Activated T-helper 1 cell treated with Interleukin-2 at 50 U/mL for 16 hours (primary cell): ENCODE measurements around the gene PLXNA2.

Experiments used
- DNase-seq: peaks from one replicate; pipeline ENCODE4 v3.0.0-alpha.2; 2020; ENCODE audit warnings: low read depth

The PLXNA2 gene

GRCh38 chr1:208268541-208269337 lies 24.6 kb upstream of the PLXNA2 start:
- no peak for DNase-seq

- no peak for DNase-seq
These were observed 21.3 kb upstream of the PLXNA2 start for GRCh38 chr1:208265525-208265924.

- no peak for DNase-seq
These were observed 20.9 kb upstream of the PLXNA2 start for GRCh38 chr1:208265122-208265469.

- DNase-seq, result no peak
These were observed 20.4 kb upstream of the PLXNA2 start for GRCh38 chr1:208264469-208265121.

GRCh38 chr1:208261874-208262273 lies 17.7 kb upstream of the PLXNA2 start:
- DNase-seq, result no peak

- no peak for DNase-seq
These were observed 14.1 kb upstream of the PLXNA2 start for GRCh38 chr1:208258277-208258676.

GRCh38 chr1:208257351-208257750 lies 13.2 kb upstream of the PLXNA2 start:
- no peak for DNase-seq

- no peak for DNase-seq
These were observed 12.4 kb upstream of the PLXNA2 start for GRCh38 chr1:208256556-208256955.

GRCh38 chr1:208256091-208256490 lies 11.9 kb upstream of the PLXNA2 start:
- DNase-seq, result no peak

GRCh38 chr1:208254862-208255261 lies 10.7 kb upstream of the PLXNA2 start:
- no peak for DNase-seq

- DNase-seq, result no peak
These were observed 10.2 kb upstream of the PLXNA2 start for GRCh38 chr1:208254376-208254775.

GRCh38 chr1:208252836-208253576 lies 8.8 kb upstream of the PLXNA2 start:
- no peak for DNase-seq

GRCh38 chr1:208251911-208252835 lies 8.0 kb upstream of the PLXNA2 start:
- DNase-seq, result no peak

GRCh38 chr1:208251015-208251414 lies 6.8 kb upstream of the PLXNA2 start:
- no peak for DNase-seq

GRCh38 chr1:208250613-208251012 lies 6.4 kb upstream of the PLXNA2 start:
- no peak for DNase-seq

GRCh38 chr1:208248991-208249696 lies 5.0 kb upstream of the PLXNA2 start:
- no peak for DNase-seq

GRCh38 chr1:208248307-208248801 lies 4.2 kb upstream of the PLXNA2 start:
- no peak for DNase-seq

- no peak for DNase-seq
These were observed 3.5 kb upstream of the PLXNA2 start for GRCh38 chr1:208247696-208248095.

- DNase-seq, result peak; percentile 50
These were observed 1.1 kb upstream of the PLXNA2 start for GRCh38 chr1:208245185-208245705.

GRCh38 chr1:208243527-208243966 lies 637 bp downstream of the PLXNA2 start:
- no peak for DNase-seq
